ENCODE measurements around the gene TSPAN5. TPM values are rescaled to one million over a fixed set of nuclear protein-coding genes. Genes with fewer than 3 reads are reported as not detected.

TSPAN5 gene
- polyA plus RNA-seq, 1 donor from 2014 or later, result 18.8 TPM

DNA sequence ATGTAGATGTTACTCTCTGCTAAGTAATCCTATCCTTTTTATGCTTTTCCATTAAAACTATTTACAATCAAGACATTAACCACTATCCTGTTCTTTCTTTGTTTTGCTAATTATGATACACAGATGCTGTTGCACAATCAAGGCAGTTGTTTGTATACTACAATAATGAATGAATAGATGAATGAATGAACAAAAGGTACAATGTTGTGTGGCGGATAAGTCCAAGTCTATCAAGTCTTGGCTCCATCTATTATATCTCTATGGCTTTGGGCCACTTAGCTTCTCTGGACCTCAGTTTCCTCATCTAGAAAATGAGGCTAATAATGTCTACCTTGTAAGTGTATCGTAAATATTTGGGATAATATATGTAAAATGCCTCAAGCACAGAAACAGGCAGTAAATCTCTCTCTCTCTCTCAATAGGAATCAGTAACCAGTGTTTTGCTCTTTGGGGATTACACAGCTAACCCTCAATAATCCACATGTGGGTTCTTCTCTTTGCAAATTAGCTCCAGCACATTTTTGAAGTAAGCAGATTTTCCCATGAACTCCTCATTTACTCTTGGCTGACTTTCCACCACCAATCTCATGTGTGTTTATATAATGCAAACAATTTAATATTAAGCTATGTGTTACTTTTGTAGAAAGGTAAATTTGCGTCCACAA lies 27.8 kb upstream of the TSPAN5 start:
- Histone ChIP-seq H3K4me3 (ENCODE audit: low read length) (no peak overlapping the region), H3F3A (ENCODE audit: insufficient read depth, low read length, poor library complexity, severe bottlenecking) (no peaks in the 10 kb centered on the region), H3K36me3 (ENCODE audit: insufficient read depth, low read length) (no peaks in the 10 kb centered on the region), H3K27ac (ENCODE audit: low read length) (no peak overlapping the region), H3K9me2 (ENCODE audit: insufficient read depth, low read length) (no peaks in the 10 kb centered on the region), H3K4me2 (ENCODE audit: low read length) (no peak overlapping the region), H3K9ac (ENCODE audit: low read length) (no peak overlapping the region), H4K20me1 (ENCODE audit: insufficient read depth) (no peaks in the 10 kb centered on the region), H3K79me2 (replicated peaks; ENCODE audit: insufficient read depth, low read length) (no peaks in the 10 kb centered on the region), H3K9me3 (ENCODE audit: low read length) (no peaks in the 10 kb centered on the region), H3K27me3 (ENCODE audit: insufficient read depth, low read depth, low read length) (no peaks in the 10 kb centered on the region), H2AFZ (ENCODE audit: low read depth, low read length) (no peak overlapping the region)
- TF ChIP-seq EZH2 (IDR thresholded peaks at IDR 0.05; ENCODE audit: borderline replicate concordance, insufficient read depth, low read length, poor library complexity, severe bottlenecking), result no peak
- no peak for TF ChIP-seq TAF1 (IDR thresholded peaks at IDR 0.05; ENCODE audit: low read depth)
- TF ChIP-seq, protein P1, sequence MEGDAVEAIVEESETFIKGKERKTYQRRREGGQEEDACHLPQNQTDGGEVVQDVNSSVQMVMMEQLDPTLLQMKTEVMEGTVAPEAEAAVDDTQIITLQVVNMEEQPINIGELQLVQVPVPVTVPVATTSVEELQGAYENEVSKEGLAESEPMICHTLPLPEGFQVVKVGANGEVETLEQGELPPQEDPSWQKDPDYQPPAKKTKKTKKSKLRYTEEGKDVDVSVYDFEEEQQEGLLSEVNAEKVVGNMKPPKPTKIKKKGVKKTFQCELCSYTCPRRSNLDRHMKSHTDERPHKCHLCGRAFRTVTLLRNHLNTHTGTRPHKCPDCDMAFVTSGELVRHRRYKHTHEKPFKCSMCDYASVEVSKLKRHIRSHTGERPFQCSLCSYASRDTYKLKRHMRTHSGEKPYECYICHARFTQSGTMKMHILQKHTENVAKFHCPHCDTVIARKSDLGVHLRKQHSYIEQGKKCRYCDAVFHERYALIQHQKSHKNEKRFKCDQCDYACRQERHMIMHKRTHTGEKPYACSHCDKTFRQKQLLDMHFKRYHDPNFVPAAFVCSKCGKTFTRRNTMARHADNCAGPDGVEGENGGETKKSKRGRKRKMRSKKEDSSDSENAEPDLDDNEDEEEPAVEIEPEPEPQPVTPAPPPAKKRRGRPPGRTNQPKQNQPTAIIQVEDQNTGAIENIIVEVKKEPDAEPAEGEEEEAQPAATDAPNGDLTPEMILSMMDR (IDR thresholded peaks at IDR 0.05; ENCODE audit: poor library complexity, severe bottlenecking), result no peak

DNA sequence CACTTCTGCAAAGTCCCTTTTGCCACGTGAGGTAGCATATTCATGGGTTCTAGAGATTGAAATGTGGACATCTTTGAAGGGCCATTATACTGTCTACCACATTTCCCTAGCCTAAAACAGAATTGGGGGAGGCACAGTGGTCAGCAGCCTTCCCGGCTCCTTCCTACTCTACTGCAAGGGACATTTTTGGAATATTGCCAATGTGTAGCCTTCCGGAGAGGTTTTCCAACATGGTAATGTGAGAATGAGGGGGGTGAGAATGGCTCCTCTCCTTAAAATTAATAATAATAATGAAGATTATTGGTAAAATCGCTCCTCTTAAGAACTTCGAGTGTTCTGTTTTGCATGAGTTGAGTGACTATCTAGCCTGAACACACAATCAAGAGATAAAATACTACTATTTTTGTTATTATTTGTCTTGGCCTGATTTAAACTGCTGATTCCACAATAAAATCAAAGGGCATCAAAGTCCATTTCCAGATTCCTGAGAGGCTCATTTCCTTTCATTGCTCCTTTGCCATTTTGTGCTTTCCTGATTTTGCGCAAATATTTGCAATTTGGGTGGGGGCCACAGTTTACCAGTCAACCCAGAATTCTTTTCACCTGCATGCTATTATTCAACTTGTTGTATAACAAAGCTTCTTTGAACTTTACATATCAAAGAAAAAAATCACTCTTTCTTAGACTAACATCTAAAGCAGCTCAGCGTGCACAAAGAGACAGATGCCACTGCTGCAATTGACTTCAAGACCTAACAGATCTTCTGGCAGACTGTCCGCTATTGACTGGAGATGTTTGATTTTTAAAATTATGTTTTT lies 27.0 kb upstream of the TSPAN5 start:
- Histone ChIP-seq H3K9me3 (ENCODE audit: low read length) (no peaks in the 10 kb centered on the region), H2AFZ (ENCODE audit: low read depth, low read length) (no peak overlapping the region), H3K27me3 (ENCODE audit: insufficient read depth, low read depth, low read length) (no peaks in the 10 kb centered on the region), H3F3A (ENCODE audit: insufficient read depth, low read length, poor library complexity, severe bottlenecking) (no peaks in the 10 kb centered on the region), H4K20me1 (ENCODE audit: insufficient read depth) (no peaks in the 10 kb centered on the region), H3K4me2 (ENCODE audit: low read length) (no peak overlapping the region), H3K9ac (ENCODE audit: low read length) (no peak overlapping the region), H3K4me3 (ENCODE audit: low read length) (no peak overlapping the region), H3K9me2 (ENCODE audit: insufficient read depth, low read length) (no peaks in the 10 kb centered on the region), H3K27ac (ENCODE audit: low read length) (no peak overlapping the region), H3K79me2 (replicated peaks; ENCODE audit: insufficient read depth, low read length) (no peaks in the 10 kb centered on the region), H3K36me3 (ENCODE audit: insufficient read depth, low read length) (no peaks in the 10 kb centered on the region)
- TF ChIP-seq, protein P1 (IDR thresholded peaks at IDR 0.05; ENCODE audit: poor library complexity, severe bottlenecking), result no peak
- TF ChIP-seq, protein P2, sequence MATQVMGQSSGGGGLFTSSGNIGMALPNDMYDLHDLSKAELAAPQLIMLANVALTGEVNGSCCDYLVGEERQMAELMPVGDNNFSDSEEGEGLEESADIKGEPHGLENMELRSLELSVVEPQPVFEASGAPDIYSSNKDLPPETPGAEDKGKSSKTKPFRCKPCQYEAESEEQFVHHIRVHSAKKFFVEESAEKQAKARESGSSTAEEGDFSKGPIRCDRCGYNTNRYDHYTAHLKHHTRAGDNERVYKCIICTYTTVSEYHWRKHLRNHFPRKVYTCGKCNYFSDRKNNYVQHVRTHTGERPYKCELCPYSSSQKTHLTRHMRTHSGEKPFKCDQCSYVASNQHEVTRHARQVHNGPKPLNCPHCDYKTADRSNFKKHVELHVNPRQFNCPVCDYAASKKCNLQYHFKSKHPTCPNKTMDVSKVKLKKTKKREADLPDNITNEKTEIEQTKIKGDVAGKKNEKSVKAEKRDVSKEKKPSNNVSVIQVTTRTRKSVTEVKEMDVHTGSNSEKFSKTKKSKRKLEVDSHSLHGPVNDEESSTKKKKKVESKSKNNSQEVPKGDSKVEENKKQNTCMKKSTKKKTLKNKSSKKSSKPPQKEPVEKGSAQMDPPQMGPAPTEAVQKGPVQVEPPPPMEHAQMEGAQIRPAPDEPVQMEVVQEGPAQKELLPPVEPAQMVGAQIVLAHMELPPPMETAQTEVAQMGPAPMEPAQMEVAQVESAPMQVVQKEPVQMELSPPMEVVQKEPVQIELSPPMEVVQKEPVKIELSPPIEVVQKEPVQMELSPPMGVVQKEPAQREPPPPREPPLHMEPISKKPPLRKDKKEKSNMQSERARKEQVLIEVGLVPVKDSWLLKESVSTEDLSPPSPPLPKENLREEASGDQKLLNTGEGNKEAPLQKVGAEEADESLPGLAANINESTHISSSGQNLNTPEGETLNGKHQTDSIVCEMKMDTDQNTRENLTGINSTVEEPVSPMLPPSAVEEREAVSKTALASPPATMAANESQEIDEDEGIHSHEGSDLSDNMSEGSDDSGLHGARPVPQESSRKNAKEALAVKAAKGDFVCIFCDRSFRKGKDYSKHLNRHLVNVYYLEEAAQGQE (IDR thresholded peaks at IDR 0.05; ENCODE audit: borderline replicate concordance), result no peak
- TF ChIP-seq EZH2 (IDR thresholded peaks at IDR 0.05; ENCODE audit: borderline replicate concordance, insufficient read depth, low read length, poor library complexity, severe bottlenecking) (no peak), POLR2AphosphoS5 (IDR thresholded peaks at IDR 0.05) (no peak), RAD21 (conservative IDR thresholded peaks at IDR 0.05) (no peak), TAF1 (IDR thresholded peaks at IDR 0.05; ENCODE audit: low read depth) (no peak), MXI1 (conservative IDR thresholded peaks at IDR 0.05; ENCODE audit: poor library complexity, severe bottlenecking) (no peak), SMC3 (conservative IDR thresholded peaks at IDR 0.05; ENCODE audit: poor library complexity) (no peak), EP300 (conservative IDR thresholded peaks at IDR 0.05; ENCODE audit: poor library complexity, severe bottlenecking) (no peak)

Measured in neural cell (in vitro differentiated cells).